Liver (tissue), 9 donors: ENCODE measurements around the gene SSRP1. TPM values are rescaled to one million over a fixed set of nuclear protein-coding genes. Genes with fewer than 3 reads are reported as not detected.

Experiments used
- DNase-seq: peaks from one replicate; pipeline ENCODE4 v3.0.0-alpha.2; 2017; ENCODE audit warnings: low spot score
- H3K27ac ChIP-seq, 2 donors: one replicate each; pipeline ENCODE4 v1.7.0; 2013; ENCODE audit warnings: inconsistent platforms in 2 of 2, low read length in 2 of 2, control low read depth in 1 of 2, low read depth in 1 of 2, mild to moderate bottlenecking in 1 of 2
- H3K27me3 ChIP-seq, 4 donors: one replicate each; pipeline versions ENCODE4 v1.6.1 to v1.7.0; 2013; ENCODE audit warnings: low read length in 3 of 4, inconsistent platforms in 1 of 4, mild to moderate bottlenecking in 1 of 4, moderate library complexity in 1 of 4; ENCODE audit not compliant: control insufficient read depth in 4 of 4, insufficient read depth in 4 of 4
- H3K36me3 ChIP-seq, 4 donors: one replicate each; pipeline versions ENCODE4 v1.6.1 to v1.7.0; 2013; ENCODE audit warnings: low read length in 3 of 4, mild to moderate bottlenecking in 3 of 4, low read depth in 1 of 4, moderate library complexity in 1 of 4; ENCODE audit not compliant: control insufficient read depth in 4 of 4, insufficient read depth in 3 of 4
- H3K4me1 ChIP-seq, 4 donors: one replicate each; pipeline versions ENCODE4 v1.6.1 to v1.7.0; 2013; ENCODE audit warnings: low read length in 3 of 4, mild to moderate bottlenecking in 3 of 4, moderate library complexity in 1 of 4; ENCODE audit not compliant: control insufficient read depth in 4 of 4, insufficient read depth in 4 of 4
- H3K4me3 ChIP-seq, 3 donors: one replicate each; pipeline versions ENCODE4 v1.6.1 to v1.7.0; 2013; ENCODE audit warnings: low read length in 3 of 3, control low read depth in 1 of 3, low read depth in 1 of 3, mild to moderate bottlenecking in 1 of 3
- H3K9ac ChIP-seq, 2 donors: one replicate each; pipeline ENCODE4 v1.7.0; 2013; ENCODE audit warnings: low read length in 2 of 2, mild to moderate bottlenecking in 2 of 2, moderate library complexity in 2 of 2, control low read depth in 1 of 2, low read depth in 1 of 2
- H3K9me3 ChIP-seq, 4 donors: one replicate each; pipeline versions ENCODE4 v1.6.1 to v1.7.0; 2013; ENCODE audit warnings: low read length in 3 of 4; ENCODE audit not compliant: control insufficient read depth in 4 of 4
- ATF3 ChIP-seq: IDR thresholded peaks from 2 replicates; pipeline ENCODE4 v1.6.1; 2016; ENCODE audit warnings: antibody characterized with exemption
- CTCF ChIP-seq: fragments of 150-350 bp; IDR thresholded peaks from 2 replicates; pipeline ENCODE4 v1.5.1; 2017; ENCODE audit warnings: improper control_type of control experiment, low read depth, low read length; ENCODE audit not compliant: missing input control
- EGR1 ChIP-seq, 2 donors: IDR thresholded peaks; 2 replicates each; pipeline ENCODE4 v1.6.1; 2016 to 2018; ENCODE audit warnings: antibody characterized with exemption in 2 of 2, low read depth in 2 of 2
- FOXA1 ChIP-seq: IDR thresholded peaks from 2 replicates; pipeline ENCODE4 v1.6.1; 2016; ENCODE audit warnings: antibody characterized with exemption
- FOXA2 ChIP-seq: IDR thresholded peaks from 2 replicates; pipeline ENCODE4 v1.6.1; 2016; ENCODE audit warnings: antibody characterized with exemption
- GABPA ChIP-seq, 2 donors: IDR thresholded peaks in 1 of 2; conservative IDR thresholded peaks in 1 of 2; 2 replicates each; pipeline ENCODE4 v1.6.1; 2016; ENCODE audit warnings: antibody characterized with exemption in 2 of 2, mild to moderate bottlenecking in 1 of 2, moderate library complexity in 1 of 2
- HNF4A ChIP-seq, 2 donors: conservative IDR thresholded peaks; 2 replicates each; pipeline ENCODE4 v1.6.1; 2016; ENCODE audit warnings: antibody characterized with exemption in 2 of 2, mild to moderate bottlenecking in 2 of 2
- HNF4G ChIP-seq: IDR thresholded peaks from 2 replicates; pipeline ENCODE4 v1.6.1; 2016; ENCODE audit warnings: antibody characterized with exemption
- JUND ChIP-seq, 2 donors: IDR thresholded peaks; 2 replicates each; pipeline ENCODE4 v1.6.1; 2016; ENCODE audit warnings: antibody characterized with exemption in 2 of 2
- MAX ChIP-seq: IDR thresholded peaks from 2 replicates; pipeline ENCODE4 v1.6.1; 2016; ENCODE audit warnings: antibody characterized with exemption
- NR2F2 ChIP-seq: IDR thresholded peaks from 2 replicates; pipeline ENCODE4 v1.6.1; 2016; ENCODE audit warnings: antibody characterized with exemption
- RAD21 ChIP-seq, 2 donors: IDR thresholded peaks; 2 replicates each; pipeline ENCODE4 v1.6.1; 2016; ENCODE audit warnings: antibody characterized with exemption in 2 of 2, mild to moderate bottlenecking in 2 of 2
- REST ChIP-seq: IDR thresholded peaks from 2 replicates; pipeline ENCODE4 v1.6.1; 2016; ENCODE audit warnings: antibody characterized with exemption, mild to moderate bottlenecking
- RXRA ChIP-seq, 2 donors: IDR thresholded peaks; 2 replicates each; pipeline ENCODE4 v1.6.1; 2017 to 2018; ENCODE audit warnings: antibody characterized with exemption in 2 of 2, mild to moderate bottlenecking in 1 of 2
- SP1 ChIP-seq: IDR thresholded peaks from 2 replicates; pipeline ENCODE4 v1.6.1; 2018; ENCODE audit warnings: antibody characterized with exemption, mild to moderate bottlenecking
- TAF1 ChIP-seq: conservative IDR thresholded peaks from 2 replicates; pipeline ENCODE4 v1.6.1; 2016; ENCODE audit warnings: antibody characterized with exemption, mild to moderate bottlenecking
- YY1 ChIP-seq: IDR thresholded peaks from 2 replicates; pipeline ENCODE4 v1.6.1; 2016; ENCODE audit warnings: antibody characterized with exemption, mild to moderate bottlenecking
- ZBTB33 ChIP-seq: IDR thresholded peaks from 2 replicates; pipeline ENCODE4 v1.6.1; 2016; ENCODE audit warnings: antibody characterized with exemption
- WGBS: extraction: QIAGEN DNeasy Blood & Tissue Kit; methylation state at CpG from one replicate; pipeline ENCODE4 v1.1.7; 2013; 5-methylcytosine and 5-hydroxymethylcytosine counted together
- polyA plus RNA-seq, 2 donors: library from polyadenylated mRNA; stranded (reverse) in 1 of 2; unstranded in 1 of 2; fragments of 200-250 nt in 1 of 2; fragments of >200 nt in 1 of 2; fragmentation: Nextera tagmentation in 1 of 2; extraction: Ambion mirVana in 1 of 2; gene quantifications; one replicate each; pipeline versions ENCODE4 v1.2.1 to v1.2.3, GENCODE V29; 2013 to 2015
- total RNA-seq, 2 donors: library from RNA; depleted of rRNA; stranded (reverse); fragments of >200 nt; gene quantifications; one replicate each; pipeline ENCODE4 v1.2.3, GENCODE V29; 2014
- donor health status: healthy.
- donor health status: healthy.
- donor health status: healthy.
- donor health status: healthy.
- donor health status: healthy.

SSRP1 gene
- total and polyA plus RNA-seq, 4 donors: 13.9 to 45.3 (median 28.4) TPM

GRCh38 chr11:57303280-57303989, 32.3 kb downstream of the SSRP1 start:
- Histone ChIP-seq H3K27ac (no peak overlapping the region), H3K4me1 (peaks cover 17 to 35% (median 26%) of the 10 kb centered on the region in 4 donors), H3K9ac (no peak overlapping the region), H3K9me3 (peaks cover 0 to 7% (median 5%) of the 10 kb centered on the region in 4 donors), H3K36me3 (peaks cover 22 to 43% (median 36%) of the 10 kb centered on the region in 4 donors), H3K27me3 (no peaks in the 10 kb centered on the region), H3K4me3 (no peak overlapping the region)
- TF ChIP-seq ATF3 (no peak), YY1 (no peak), GABPA (IDR thresholded peaks at IDR 0.05 in 1 of 2, conservative IDR thresholded peaks at IDR 0.05 in 1 of 2) (no peak), NR2F2 (no peak)
- 88% methylated on average over 17 of the region's 17 CpGs for WGBS
- DNase-seq: no peak

- Histone ChIP-seq H3K4me1 (peaks cover 11 to 25% (median 18%) of the 10 kb centered on the region in 4 donors), H3K4me3 (no peak overlapping the region), H3K36me3 (peaks cover 22 to 47% (median 40%) of the 10 kb centered on the region in 4 donors), H3K27ac (no peak overlapping the region), H3K9ac (no peak overlapping the region), H3K27me3 (no peaks in the 10 kb centered on the region), H3K9me3 (peaks cover 0 to 7% (median 5%) of the 10 kb centered on the region in 4 donors)
- no peak for DNase-seq
- 97% methylated on average over 15 of the region's 15 CpGs for WGBS
- TF ChIP-seq RAD21 (IDR thresholded peaks at IDR 0.05): no peak
- no peak for TF ChIP-seq TAF1
- no peak for TF ChIP-seq SP1
Measured at GRCh38 chr11:57302489-57302888, 33.2 kb downstream of the SSRP1 start.

- no peak overlapping the region for H3K9ac ChIP-seq
- no peak overlapping the region for H3K27ac ChIP-seq
- no peak for DNase-seq
- H3K27me3 ChIP-seq: no peaks in the 10 kb centered on the region
- peaks cover 22 to 48% (median 40%) of the 10 kb centered on the region in 4 donors for H3K36me3 ChIP-seq
- WGBS: 97% methylated on average over 27 of the region's 27 CpGs
- H3K9me3 ChIP-seq: peaks cover 0 to 7% (median 5%) of the 10 kb centered on the region in 4 donors
- H3K4me1 ChIP-seq: peaks cover 5 to 19% (median 12%) of the 10 kb centered on the region in 4 donors
- TF ChIP-seq MAX: no peak
- no peak for TF ChIP-seq TAF1
- TF ChIP-seq RXRA (IDR thresholded peaks at IDR 0.05): no peak
- TF ChIP-seq HNF4A (conservative IDR thresholded peaks at IDR 0.05): no peak
- no peak for TF ChIP-seq SP1
- TF ChIP-seq CTCF: no peak
- TF ChIP-seq YY1: no peak
- TF ChIP-seq GABPA (IDR thresholded peaks at IDR 0.05 in 1 of 2, conservative IDR thresholded peaks at IDR 0.05 in 1 of 2): no peak
- no peak for TF ChIP-seq EGR1 (IDR thresholded peaks at IDR 0.05; ENCODE audit: low read depth in 2 of 2)
- no peak for TF ChIP-seq REST
- no peak for TF ChIP-seq JUND (IDR thresholded peaks at IDR 0.05)
- no peak for TF ChIP-seq ATF3
- TF ChIP-seq ZBTB33: no peak
- TF ChIP-seq RAD21 (IDR thresholded peaks at IDR 0.05): no peak
- TF ChIP-seq FOXA1: no peak
- TF ChIP-seq HNF4G: no peak
- no peak for TF ChIP-seq FOXA2
- no peak overlapping the region for H3K4me3 ChIP-seq
Measured at GRCh38 chr11:57301711-57302423, 33.8 kb downstream of the SSRP1 start.
